OCI-LY7 (cell line): ENCODE data around the gene LGR6. TPM values are rescaled to one million over a fixed set of nuclear protein-coding genes. Genes with fewer than 3 reads are reported as not detected.
A peak's percentile ranks its signal among the peaks of the same experiment; 100 is the strongest.

ENCODE experiments used
- BruUV-seq: library from RNA; stranded (reverse); fragments of 400-500 nt; replicated peaks from 2 replicates; lab custom pipeline; 2021; lab: Mats Ljungman, UMichigan
- CTCF ChIA-PET: fragments of 300-600 bp; sonication (Branson Sonifier 250); formaldehyde crosslinking; loops from one replicate; lab custom pipeline; 2022; ENCODE audit warnings: antibody characterized with exemption; ENCODE audit not compliant: unreplicated experiment; lab: Charles Lee
- POLR2A ChIA-PET: fragments of 300-600 bp; sonication (Branson Sonifier 250); formaldehyde crosslinking; loops from one replicate; lab custom pipeline; 2022; ENCODE audit warnings: antibody characterized with exemption; lab: Charles Lee
- DNase-seq: peaks from one replicate; pipeline ENCODE4 v3.0.0-alpha.2; 2015; ENCODE audit warnings: low spot score
- H2AFZ ChIP-seq: fragments of 200-600 bp; sonication (generic), shearing (Covaris generic); 2 replicates; pipeline ENCODE4 v1.6.1; 2014; ENCODE audit warnings: mild to moderate bottlenecking, antibody characterized with exemption, low read length, moderate library complexity
- H3K27ac ChIP-seq: fragments of 200-600 bp; sonication (generic); 2 replicates; pipeline ENCODE4 v1.5.1; 2014; ENCODE audit warnings: mixed run types, low read depth, mild to moderate bottlenecking, moderate library complexity, low read length, inconsistent platforms; ENCODE audit not compliant: poor library complexity, severe bottlenecking
- H3K36me3 ChIP-seq: fragments of 200-600 bp; sonication (generic); 2 replicates; pipeline ENCODE4 v1.6.1; 2014; ENCODE audit warnings: mild to moderate bottlenecking, antibody characterized with exemption, low read length, moderate library complexity, mixed read lengths; ENCODE audit not compliant: insufficient read depth
- H3K4me1 ChIP-seq: fragments of 200-600 bp; sonication (generic); 2 replicates; pipeline ENCODE4 v1.5.1; 2014; ENCODE audit warnings: mild to moderate bottlenecking, low read length; ENCODE audit not compliant: insufficient read depth, poor library complexity, severe bottlenecking
- H3K4me2 ChIP-seq: fragments of 200-600 bp; sonication (generic); 2 replicates; pipeline ENCODE4 v1.6.1; 2014; ENCODE audit warnings: mild to moderate bottlenecking, low read length
- H3K4me3 ChIP-seq: fragments of 200-600 bp; sonication (generic); 2 replicates; pipeline ENCODE4 v1.5.1; 2014; ENCODE audit warnings: mild to moderate bottlenecking, low read depth, low read length; ENCODE audit not compliant: poor library complexity, severe bottlenecking
- H3K79me2 ChIP-seq: fragments of 200-600 bp; sonication (generic); 2 replicates; pipeline ENCODE4 v1.6.1; 2016; ENCODE audit warnings: low read depth, mild to moderate bottlenecking, low read length, moderate library complexity, mixed read lengths; ENCODE audit not compliant: insufficient read depth
- H3K9me2 ChIP-seq: fragments of 200-600 bp; sonication (generic); 2 replicates; pipeline ENCODE4 v1.6.1; 2016; ENCODE audit warnings: mild to moderate bottlenecking, low read length, mixed read lengths; ENCODE audit not compliant: insufficient read depth
- H3K9me3 ChIP-seq: fragments of 200-600 bp; sonication (generic); 2 replicates; pipeline ENCODE4 v1.6.1; 2014; ENCODE audit warnings: mild to moderate bottlenecking, mixed run types, low read length, mixed read lengths
- H4K20me1 ChIP-seq: fragments of 200-600 bp; sonication (generic); 2 replicates; pipeline ENCODE4 v1.6.1; 2014; ENCODE audit warnings: mild to moderate bottlenecking, antibody characterized with exemption, low read length, moderate library complexity, mixed read lengths; ENCODE audit not compliant: insufficient read depth
- EZH2phosphoT487 ChIP-seq: fragments of 200-600 bp; sonication (generic); IDR thresholded peaks from 2 replicates; pipeline ENCODE4 v1.6.1; 2018; ENCODE audit warnings: low read depth, borderline replicate concordance, mild to moderate bottlenecking, mixed run types, antibody characterized with exemption, low read length, moderate library complexity, mixed read lengths
- intact Hi-C: fragments of 100-400 bp; cut with micrococcal nuclease; formaldehyde crosslinking; loops from one replicate; pipeline ENCODE4 v1.10.0; 2022; ENCODE audit not compliant: unreplicated experiment
- total RNA-seq, 2 experiments: library from RNA; depleted of rRNA in 1 of 2; stranded (reverse); fragments of >200 nt in 1 of 2; shearing (Covaris generic) in 1 of 2; gene quantifications; 2 replicates each; pipeline ENCODE4 v1.2.3, GENCODE V29; 2014 to 2022
- TF ChIP-seq, protein P1 (sequence below): fragments of 200-600 bp; sonication (generic); conservative IDR thresholded peaks from 2 replicates; pipeline ENCODE4 v1.5.1; 2014; ENCODE audit warnings: mild to moderate bottlenecking, antibody characterized with exemption, low read length, moderate library complexity, mixed read lengths

The LGR6 gene
- total RNA-seq, 2 experiments from 2014 or later = not detected

DNA sequence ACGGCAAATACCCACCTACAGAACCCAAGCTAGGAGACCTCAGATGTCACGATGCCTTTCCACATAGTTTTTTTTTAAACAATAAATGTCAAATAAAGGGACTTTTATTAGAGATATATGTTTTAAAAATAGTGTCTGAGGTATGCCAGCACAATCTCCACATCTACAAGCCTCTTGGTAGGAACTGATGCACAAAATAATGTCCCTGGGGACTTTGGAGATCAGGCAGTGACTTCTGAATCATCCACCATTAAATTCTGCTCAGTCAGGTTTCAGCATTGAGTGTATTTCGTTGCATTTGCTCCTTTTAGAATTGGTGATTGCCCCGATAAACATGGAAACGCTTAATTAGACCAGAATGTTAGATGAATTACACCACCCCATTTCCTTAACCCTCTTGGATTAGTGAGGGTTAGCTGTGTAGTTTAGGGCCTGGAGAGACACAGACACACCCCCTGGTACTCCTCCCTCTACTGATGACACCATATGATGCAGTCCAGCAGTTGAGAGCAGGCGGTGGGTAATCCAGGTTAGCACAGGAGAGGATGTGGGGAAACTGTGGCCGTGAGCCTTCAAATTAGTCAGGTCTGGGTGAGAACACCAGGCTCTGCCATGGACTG is 33.6 kb downstream of the LGR6 start:
- H3K9me3 ChIP-seq = no peaks in the 10 kb centered on the region
- no peak for TF ChIP-seq EZH2phosphoT487
- TF ChIP-seq, protein P1, sequence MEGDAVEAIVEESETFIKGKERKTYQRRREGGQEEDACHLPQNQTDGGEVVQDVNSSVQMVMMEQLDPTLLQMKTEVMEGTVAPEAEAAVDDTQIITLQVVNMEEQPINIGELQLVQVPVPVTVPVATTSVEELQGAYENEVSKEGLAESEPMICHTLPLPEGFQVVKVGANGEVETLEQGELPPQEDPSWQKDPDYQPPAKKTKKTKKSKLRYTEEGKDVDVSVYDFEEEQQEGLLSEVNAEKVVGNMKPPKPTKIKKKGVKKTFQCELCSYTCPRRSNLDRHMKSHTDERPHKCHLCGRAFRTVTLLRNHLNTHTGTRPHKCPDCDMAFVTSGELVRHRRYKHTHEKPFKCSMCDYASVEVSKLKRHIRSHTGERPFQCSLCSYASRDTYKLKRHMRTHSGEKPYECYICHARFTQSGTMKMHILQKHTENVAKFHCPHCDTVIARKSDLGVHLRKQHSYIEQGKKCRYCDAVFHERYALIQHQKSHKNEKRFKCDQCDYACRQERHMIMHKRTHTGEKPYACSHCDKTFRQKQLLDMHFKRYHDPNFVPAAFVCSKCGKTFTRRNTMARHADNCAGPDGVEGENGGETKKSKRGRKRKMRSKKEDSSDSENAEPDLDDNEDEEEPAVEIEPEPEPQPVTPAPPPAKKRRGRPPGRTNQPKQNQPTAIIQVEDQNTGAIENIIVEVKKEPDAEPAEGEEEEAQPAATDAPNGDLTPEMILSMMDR = no peak
- DNase-seq = no peak
- H3K4me1 ChIP-seq = peaks cover 4% of the 10 kb centered on the region
- ChIA-PET POLR2A (no interaction called here), CTCF (no interaction called here)
- H4K20me1 ChIP-seq = no peaks in the 10 kb centered on the region
- BruUV-seq = no TSS peak
- no peaks in the 10 kb centered on the region for H3K9me2 ChIP-seq
- no peak overlapping the region for H3K4me2 ChIP-seq
- H3K27ac ChIP-seq = no peak overlapping the region
- no peak overlapping the region for H2AFZ ChIP-seq
- no peaks in the 10 kb centered on the region for H3K79me2 ChIP-seq
- H3K4me3 ChIP-seq = no peak overlapping the region
- no peaks in the 10 kb centered on the region for H3K36me3 ChIP-seq
- intact Hi-C loops = no loop called here

DNA sequence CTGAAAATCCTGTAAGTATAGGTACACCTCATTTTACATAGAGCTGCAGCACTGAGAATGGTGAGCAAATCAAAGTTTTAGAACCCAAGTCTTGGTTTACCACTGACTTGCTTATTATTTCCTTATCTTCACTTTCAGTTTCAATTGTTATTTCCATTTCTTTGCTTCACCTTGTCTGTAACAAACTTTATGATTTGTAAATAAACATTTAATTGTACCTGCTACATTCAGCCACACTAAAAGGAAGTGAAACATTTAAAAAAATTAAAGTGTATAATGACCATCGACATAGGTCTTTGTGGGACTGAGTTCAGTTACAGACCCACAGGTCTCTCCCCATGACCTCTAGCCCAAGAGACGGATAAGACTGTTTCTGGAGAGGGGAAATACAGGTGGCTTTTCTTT is 34.4 kb downstream of the LGR6 start:
- H3K4me1 ChIP-seq = peaks cover 4% of the 10 kb centered on the region
- no peak overlapping the region for H3K27ac ChIP-seq
- CTCF ChIA-PET = no interaction called here
- TF ChIP-seq EZH2phosphoT487 = no peak
- TF ChIP-seq, protein P1 = no peak
- H2AFZ ChIP-seq = no peak overlapping the region
- no peaks in the 10 kb centered on the region for H3K9me3 ChIP-seq
- H3K9me2 ChIP-seq = no peaks in the 10 kb centered on the region
- no peaks in the 10 kb centered on the region for H4K20me1 ChIP-seq
- POLR2A ChIA-PET = no interaction called here
- H3K4me2 ChIP-seq = peak overlapping the region; percentile 26
- no TSS peak for BruUV-seq
- no peaks in the 10 kb centered on the region for H3K79me2 ChIP-seq
- intact Hi-C loops = no loop called here
- no peak overlapping the region for H3K4me3 ChIP-seq
- no peaks in the 10 kb centered on the region for H3K36me3 ChIP-seq
- no peak for DNase-seq

DNA sequence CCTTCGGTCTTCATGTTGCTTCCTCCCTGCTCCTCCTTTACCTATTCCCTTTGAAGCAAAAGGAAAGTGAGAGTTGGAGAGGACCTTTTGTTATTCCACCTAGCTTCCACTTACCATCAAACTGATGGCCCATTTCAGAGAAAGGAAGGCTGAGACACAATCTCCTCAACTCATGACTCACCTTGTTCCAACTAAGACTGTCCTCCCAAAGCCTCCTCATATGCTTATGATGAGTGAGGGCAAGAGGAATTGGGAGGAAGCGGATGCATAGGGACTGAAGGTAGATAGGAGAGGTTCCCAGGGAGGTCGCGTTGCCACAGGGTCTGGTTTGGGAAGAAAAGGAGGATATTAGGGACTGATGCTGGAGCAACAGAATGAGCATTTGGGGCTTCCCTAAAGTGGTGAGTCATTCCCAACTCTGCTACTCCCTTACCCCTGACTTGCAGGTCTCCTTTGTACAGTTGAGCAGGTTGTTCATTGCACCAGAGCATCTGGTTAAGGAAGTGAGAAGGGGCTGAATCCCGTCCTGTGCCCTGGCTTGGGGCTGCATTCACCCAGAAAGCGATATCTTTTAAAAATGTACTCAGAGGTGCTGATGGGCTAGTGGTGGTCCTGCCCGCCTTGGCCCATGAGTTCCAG is 35.0 kb downstream of the LGR6 start:
- Histone ChIP-seq H3K4me1 (peaks cover 4% of the 10 kb centered on the region), H4K20me1 (no peaks in the 10 kb centered on the region), H3K4me2 (peak overlapping the region; percentile 26), H3K9me2 (no peaks in the 10 kb centered on the region), H3K9me3 (no peaks in the 10 kb centered on the region), H3K4me3 (no peak overlapping the region), H2AFZ (no peak overlapping the region), H3K27ac (no peak overlapping the region), H3K36me3 (no peaks in the 10 kb centered on the region), H3K79me2 (no peaks in the 10 kb centered on the region)
- POLR2A ChIA-PET = no interaction called here
- intact Hi-C loops = no loop called here
- TF ChIP-seq, protein P1 = no peak
- no peak for TF ChIP-seq EZH2phosphoT487
- CTCF ChIA-PET = no interaction called here
- no peak for DNase-seq
- BruUV-seq = no TSS peak
